T-helper 1 cell treated with Interleukin-12 subunit alpha and Interleukin-12 subunit beta and Interleukin-4 antibody, amounts not matched to agents 30 ng/mL and 1 ng/mL, for 36 hours (primary cell): ENCODE data around the gene SHISAL2A. TPM values are rescaled to one million over a fixed set of nuclear protein-coding genes. Genes with fewer than 3 reads are reported as not detected.

Experiments
- intact Hi-C: fragments of 100-400 bp; cut with micrococcal nuclease; formaldehyde crosslinking; loops from one replicate; pipeline ENCODE4 v1.15.1; 2024
- total RNA-seq: library from RNA; stranded (reverse); gene quantifications from 2 replicates; pipeline ENCODE4 v1.2.3, GENCODE V29; 2022

Gene SHISAL2A
- total RNA-seq, result 8.2 and 10.3 TPM in 2 replicates

DNA sequence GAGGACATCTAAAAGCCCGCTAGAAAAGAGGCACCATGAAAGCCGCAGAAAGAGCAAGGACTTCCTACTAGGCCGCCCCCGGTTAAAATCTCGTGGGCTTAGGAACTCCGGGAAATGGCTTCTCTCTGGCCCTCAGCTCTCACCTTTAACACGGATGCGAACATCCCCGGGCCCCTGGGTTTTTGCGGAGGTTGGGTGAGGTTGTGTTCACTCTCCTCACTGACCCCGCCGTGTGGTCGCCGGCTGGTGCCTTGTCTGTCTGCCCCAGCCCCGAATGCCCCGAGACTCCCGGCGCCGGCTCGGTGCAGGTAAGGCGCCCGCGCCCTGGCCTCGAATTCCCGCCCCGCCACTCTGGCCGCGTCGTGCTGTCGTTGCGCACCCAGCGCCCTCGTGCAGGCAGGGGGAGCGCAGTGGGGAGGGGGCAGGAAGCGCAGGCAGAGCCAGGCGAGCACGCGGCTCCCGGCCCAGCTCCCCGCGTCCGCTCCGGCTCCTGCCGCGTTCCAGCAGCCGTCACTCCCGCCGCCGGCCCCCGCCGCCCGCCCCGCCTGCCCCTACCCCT lies at the start of gene SHISAL2A:
Gene SHISAL2A (plus strand): TSS at position 437 of the 559 bp plus-strand sequence. CDS start 326 bp downstream, outside the sequence.
- intact Hi-C loops, result loop anchor here (10.0 kb wide), 3 partner anchors 292 to 1668 kb away; partner anchors contain the start of genes ECHDC2, FAF1, IFT25 and LRRC42

DNA sequence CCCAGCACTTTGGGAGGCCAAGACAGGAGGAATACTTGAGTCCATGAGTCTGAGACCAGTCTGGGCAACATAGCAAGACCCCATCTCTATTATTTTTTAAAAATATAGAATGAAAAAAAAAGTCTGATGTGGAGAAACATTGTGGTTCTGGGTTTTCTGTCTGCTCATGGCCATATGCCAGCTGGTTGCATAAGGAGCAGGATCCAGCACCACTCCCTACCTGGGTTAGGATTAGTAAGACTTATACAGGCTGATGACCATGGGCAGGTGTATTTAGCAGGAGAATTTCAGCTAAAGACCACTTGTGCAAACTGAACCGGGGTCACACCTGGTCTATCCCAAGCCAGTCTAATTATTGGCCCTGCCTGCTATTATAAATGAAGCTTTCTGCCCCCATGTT lies 47.5 kb upstream of the SHISAL2A start:
- intact Hi-C loops, result no loop called here

DNA sequence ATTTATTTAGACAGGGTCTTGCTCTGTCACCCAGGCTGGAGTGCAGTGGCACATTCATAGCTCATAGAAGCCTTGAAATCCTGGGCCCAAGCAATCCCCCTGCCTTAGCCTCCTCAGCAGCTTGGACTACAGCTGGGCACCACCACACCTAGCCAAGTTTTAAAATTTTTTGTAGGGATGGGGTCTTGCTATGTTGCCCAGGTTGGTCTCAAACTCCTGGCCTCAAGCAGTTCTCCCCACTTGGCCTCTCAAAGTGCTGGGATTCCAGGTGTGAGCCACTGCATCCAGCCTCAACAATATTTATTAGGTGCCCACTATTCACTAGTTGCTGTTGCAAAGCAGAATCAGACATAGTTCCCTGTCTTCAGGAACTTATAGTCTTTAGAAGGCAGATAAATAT lies 44.9 kb upstream of the SHISAL2A start:
- intact Hi-C loops, result no loop called here

DNA sequence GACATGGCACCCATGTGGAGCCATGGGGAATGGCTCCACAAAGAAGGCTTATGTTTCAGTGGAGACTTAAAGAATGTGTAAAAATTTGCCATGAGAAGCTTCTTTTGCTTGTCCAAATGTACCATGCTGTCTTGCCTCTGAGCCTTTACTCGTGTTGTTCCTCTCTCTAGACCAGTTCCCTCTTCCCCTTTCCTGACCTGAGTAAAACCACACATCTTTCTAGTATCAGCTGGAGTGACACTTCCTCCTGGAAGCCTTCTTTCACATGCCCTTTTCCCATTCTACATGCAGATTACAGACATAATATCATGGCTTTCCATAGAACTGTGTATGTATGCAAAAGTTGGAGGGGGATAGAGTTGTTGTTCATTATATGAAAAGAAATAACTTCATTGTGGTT lies 44.4 kb upstream of the SHISAL2A start:
- intact Hi-C loops, result no loop called here

- intact Hi-C loops, result no loop called here
Observed at GRCh38 chr1:52590266-52590665, 42.7 kb upstream of the SHISAL2A start.

GRCh38 chr1:52592637-52593323 lies 40.2 kb upstream of the SHISAL2A start:
- intact Hi-C loops, result no loop called here

GRCh38 chr1:52593495-52593894 lies 39.5 kb upstream of the SHISAL2A start:
- intact Hi-C loops, result no loop called here

DNA sequence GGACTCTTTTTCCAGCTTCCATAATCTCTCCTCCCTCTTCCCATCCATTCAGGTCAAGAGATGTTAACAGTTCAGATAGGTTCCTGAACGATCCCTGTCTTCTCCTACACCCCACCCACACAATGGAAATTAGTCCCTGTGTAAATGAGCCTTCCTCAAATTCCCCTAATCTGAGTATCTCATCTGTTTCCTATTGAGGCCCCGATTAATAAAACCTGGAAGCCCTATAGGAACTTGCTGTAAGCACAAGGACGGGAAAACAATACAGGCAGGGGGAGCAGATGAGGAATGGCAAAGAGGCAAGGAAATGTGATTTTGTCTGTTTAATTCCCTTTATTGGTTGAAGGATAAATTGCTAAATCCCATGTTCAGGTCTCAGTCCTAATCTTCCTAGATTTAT lies 37.9 kb upstream of the SHISAL2A start:
- intact Hi-C loops, result no loop called here

DNA sequence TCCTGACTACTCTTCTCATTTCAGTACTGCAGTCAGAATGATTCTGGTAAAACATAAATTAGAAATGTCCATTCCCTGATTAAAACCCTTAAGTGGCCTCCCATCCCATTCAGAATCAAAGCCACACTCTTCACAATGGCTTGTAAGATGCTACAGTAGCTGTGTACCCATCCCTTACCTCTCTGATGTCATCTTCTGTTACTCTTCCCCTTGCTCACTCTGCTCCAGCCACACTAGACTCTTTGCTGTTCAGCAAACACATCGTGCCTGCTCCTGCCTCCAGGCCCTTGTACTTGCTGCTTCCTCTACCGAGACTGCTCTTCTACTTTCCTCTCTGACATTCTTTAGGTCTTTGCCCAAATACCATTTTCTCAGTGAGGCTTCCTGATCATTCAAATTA lies 35.1 kb upstream of the SHISAL2A start:
- intact Hi-C loops, result no loop called here

DNA sequence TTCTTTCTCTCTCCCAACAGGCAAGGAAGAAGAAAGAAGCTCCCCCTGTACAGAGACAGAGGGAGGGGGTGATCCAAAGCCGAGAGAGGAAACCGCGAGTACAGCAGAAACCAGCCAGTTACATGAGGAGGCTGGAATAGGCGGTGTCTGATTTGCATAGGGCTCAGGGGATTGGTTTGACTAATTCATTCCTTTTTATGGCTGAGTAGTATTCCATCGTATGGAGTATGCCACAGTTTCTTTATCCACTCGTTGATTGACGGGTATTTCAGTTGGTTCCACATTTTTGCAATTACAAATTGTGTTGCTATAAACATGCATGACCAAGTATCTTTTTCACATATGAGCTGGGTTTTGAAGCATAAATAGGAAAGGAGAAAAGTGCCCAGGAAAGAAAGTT lies 34.2 kb upstream of the SHISAL2A start:
- intact Hi-C loops, result no loop called here

DNA sequence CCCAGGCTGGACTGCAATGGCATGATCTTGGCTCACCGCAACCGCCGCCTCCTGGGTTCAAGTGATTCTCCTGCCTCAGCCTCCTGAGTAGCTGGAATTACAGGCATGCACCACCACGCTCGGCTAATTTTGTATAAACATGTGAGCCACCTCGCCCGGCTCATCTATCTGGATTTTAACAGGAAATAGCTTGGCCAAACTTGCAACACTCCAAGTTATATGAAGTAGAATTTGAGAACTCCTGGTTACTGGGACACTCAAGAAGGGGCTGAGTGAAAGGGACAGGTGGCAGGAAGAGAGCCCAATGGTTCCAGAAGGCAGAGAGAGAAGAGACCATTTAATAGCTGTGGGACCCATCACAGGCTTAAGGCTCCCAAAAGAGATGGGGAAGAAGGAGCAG lies 33.7 kb upstream of the SHISAL2A start:
- intact Hi-C loops, result no loop called here

GRCh38 chr1:52600533-52601179 lies 32.3 kb upstream of the SHISAL2A start:
- intact Hi-C loops, result no loop called here

GRCh38 chr1:52601519-52601918 lies 31.4 kb upstream of the SHISAL2A start:
- intact Hi-C loops, result no loop called here

GRCh38 chr1:52601991-52602855 lies 30.7 kb upstream of the SHISAL2A start, which contains the start of gene GPX7:
GPX7 (plus strand) TSS chr1:52602371; CDS start chr1:52602410, 39 bp downstream.
- intact Hi-C loops, result loop anchor here (1.0 kb wide), 2 partner anchors 50 to 198 kb away; partner anchors contain the start of genes ORC1 and PRPF38A

- intact Hi-C loops, result loop anchor here (1.0 kb wide), 4 partner anchors 34 to 199 kb away; partner anchors contain the start of genes ORC1 and PRPF38A
Observed at GRCh38 chr1:52602856-52603600, 29.9 kb upstream of the SHISAL2A start.

GRCh38 chr1:52603630-52604029 lies 29.3 kb upstream of the SHISAL2A start:
- intact Hi-C loops, result loop anchor here (1.0 kb wide), 2 partner anchors 34 to 83 kb away; no protein-coding TSS in a partner anchor

- intact Hi-C loops, result no loop called here
Observed at GRCh38 chr1:52604063-52604770, 28.8 kb upstream of the SHISAL2A start.

- intact Hi-C loops, result no loop called here
Observed at GRCh38 chr1:52613636-52614373, 19.2 kb upstream of the SHISAL2A start.

DNA sequence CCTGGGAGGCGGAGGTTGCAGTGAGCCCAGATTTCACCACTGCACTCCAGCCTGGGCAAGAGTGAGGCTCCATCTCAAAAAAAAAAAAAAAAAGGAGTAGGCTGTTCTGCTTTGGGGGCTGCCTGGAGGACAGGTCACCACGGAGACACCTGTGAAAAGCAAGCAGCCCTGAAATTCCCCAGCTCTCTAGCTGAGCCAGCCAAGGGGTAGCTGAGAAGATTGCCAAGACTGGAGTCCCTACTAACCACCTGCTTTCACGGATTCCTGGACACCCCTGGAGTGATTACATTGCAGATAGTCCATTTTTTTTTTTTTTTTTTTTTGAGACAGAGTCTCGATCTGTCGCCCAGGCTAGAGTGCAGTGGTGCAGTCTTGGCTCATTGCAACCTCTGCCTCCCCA lies 18.3 kb upstream of the SHISAL2A start:
- intact Hi-C loops, result no loop called here
